Smooth muscle cell (in vitro differentiated cells): ENCODE measurements around the gene NINJ1. TPM values are rescaled to one million over a fixed set of nuclear protein-coding genes. Genes with fewer than 3 reads are reported as not detected.

Source experiments
- DNase-seq: peaks from one replicate; lab custom pipeline; 2025; ENCODE audit not compliant: unreplicated experiment; lab: John Stamatoyannopoulos, UW
- H2AFZ ChIP-seq: fragments of 200-600 bp; sonication (generic); 2 replicates; pipeline ENCODE4 v1.6.0; 2016; ENCODE audit warnings: antibody characterized with exemption, low read depth, mild to moderate bottlenecking
- H3F3A ChIP-seq: fragments of 200-600 bp; sonication (generic); 2 replicates; pipeline ENCODE4 v1.6.0; 2017; ENCODE audit warnings: antibody characterized with exemption, low read depth
- H3K27ac ChIP-seq: fragments of 200-600 bp; sonication (generic); 2 replicates; pipeline ENCODE4 v1.5.1; 2016; ENCODE audit warnings: low read depth, mild to moderate bottlenecking
- H3K27me3 ChIP-seq: fragments of 200-600 bp; sonication (generic); 2 replicates; pipeline ENCODE4 v1.6.1; 2016; ENCODE audit warnings: low read depth, mild to moderate bottlenecking
- H3K36me3 ChIP-seq: fragments of 200-600 bp; sonication (generic); 2 replicates; pipeline ENCODE4 v1.5.1; 2016; ENCODE audit warnings: low read depth
- H3K4me1 ChIP-seq: fragments of 200-600 bp; sonication (generic); 2 replicates; pipeline ENCODE4 v1.5.1; 2016; ENCODE audit warnings: low read depth
- H3K4me2 ChIP-seq: fragments of 200-600 bp; sonication (generic); 2 replicates; pipeline ENCODE4 v1.6.0; 2016; ENCODE audit warnings: mild to moderate bottlenecking
- H3K4me3 ChIP-seq: fragments of 200-600 bp; sonication (generic); 2 replicates; pipeline ENCODE4 v1.5.1; 2016; ENCODE audit warnings: mild to moderate bottlenecking
- H3K79me2 ChIP-seq: fragments of 200-600 bp; sonication (generic); 2 replicates; pipeline ENCODE4 v1.6.0; 2016; ENCODE audit warnings: low read depth, mild to moderate bottlenecking
- H3K9ac ChIP-seq: fragments of 200-600 bp; sonication (generic); 2 replicates; pipeline ENCODE4 v1.6.0; 2016; ENCODE audit warnings: low read depth
- H3K9me3 ChIP-seq: fragments of 200-600 bp; sonication (generic); replicated peaks from 2 replicates; pipeline ENCODE4 v1.5.1; 2016; ENCODE audit warnings: low read depth
- H4K20me1 ChIP-seq: fragments of 200-600 bp; sonication (generic); 2 replicates; pipeline ENCODE4 v1.6.0; 2016; ENCODE audit warnings: low read depth
- WGBS: methylation state at CpG from one replicate; pipeline ENCODE4 v1.1.7; 2016; ENCODE audit warnings: low lambda C conversion rate; 5-methylcytosine and 5-hydroxymethylcytosine counted together
- polyA plus RNA-seq: library from polyadenylated mRNA; unstranded; fragments of >200 nt; fragmentation: Nextera tagmentation; extraction: Ambion mirVana; gene quantifications from 2 replicates; pipeline ENCODE4 v1.2.1, GENCODE V29; 2016
- total RNA-seq: library from RNA; depleted of rRNA; stranded (reverse); fragments of >200 nt; gene quantifications from 2 replicates; pipeline ENCODE4 v1.2.3, GENCODE V29; 2014
- TF ChIP-seq, protein P1 (sequence below): fragments of 200-600 bp; sonication (generic); IDR thresholded peaks from 2 replicates; pipeline ENCODE4 v1.5.1; 2017; ENCODE audit warnings: borderline replicate concordance, mild to moderate bottlenecking, antibody characterized with exemption; ENCODE audit not compliant: insufficient read depth, poor library complexity, severe bottlenecking

The NINJ1 gene
- total and polyA plus RNA-seq, 2 experiments from 2014 or later = 34.3 to 53.7 TPM

- H3K4me2 ChIP-seq = no peak overlapping the region
- TF ChIP-seq, protein P1, sequence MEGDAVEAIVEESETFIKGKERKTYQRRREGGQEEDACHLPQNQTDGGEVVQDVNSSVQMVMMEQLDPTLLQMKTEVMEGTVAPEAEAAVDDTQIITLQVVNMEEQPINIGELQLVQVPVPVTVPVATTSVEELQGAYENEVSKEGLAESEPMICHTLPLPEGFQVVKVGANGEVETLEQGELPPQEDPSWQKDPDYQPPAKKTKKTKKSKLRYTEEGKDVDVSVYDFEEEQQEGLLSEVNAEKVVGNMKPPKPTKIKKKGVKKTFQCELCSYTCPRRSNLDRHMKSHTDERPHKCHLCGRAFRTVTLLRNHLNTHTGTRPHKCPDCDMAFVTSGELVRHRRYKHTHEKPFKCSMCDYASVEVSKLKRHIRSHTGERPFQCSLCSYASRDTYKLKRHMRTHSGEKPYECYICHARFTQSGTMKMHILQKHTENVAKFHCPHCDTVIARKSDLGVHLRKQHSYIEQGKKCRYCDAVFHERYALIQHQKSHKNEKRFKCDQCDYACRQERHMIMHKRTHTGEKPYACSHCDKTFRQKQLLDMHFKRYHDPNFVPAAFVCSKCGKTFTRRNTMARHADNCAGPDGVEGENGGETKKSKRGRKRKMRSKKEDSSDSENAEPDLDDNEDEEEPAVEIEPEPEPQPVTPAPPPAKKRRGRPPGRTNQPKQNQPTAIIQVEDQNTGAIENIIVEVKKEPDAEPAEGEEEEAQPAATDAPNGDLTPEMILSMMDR = no peak
- H2AFZ ChIP-seq = no peak overlapping the region
These were observed 22.5 kb upstream of the NINJ1 start for GRCh38 chr9:93156475-93157008.

DNA sequence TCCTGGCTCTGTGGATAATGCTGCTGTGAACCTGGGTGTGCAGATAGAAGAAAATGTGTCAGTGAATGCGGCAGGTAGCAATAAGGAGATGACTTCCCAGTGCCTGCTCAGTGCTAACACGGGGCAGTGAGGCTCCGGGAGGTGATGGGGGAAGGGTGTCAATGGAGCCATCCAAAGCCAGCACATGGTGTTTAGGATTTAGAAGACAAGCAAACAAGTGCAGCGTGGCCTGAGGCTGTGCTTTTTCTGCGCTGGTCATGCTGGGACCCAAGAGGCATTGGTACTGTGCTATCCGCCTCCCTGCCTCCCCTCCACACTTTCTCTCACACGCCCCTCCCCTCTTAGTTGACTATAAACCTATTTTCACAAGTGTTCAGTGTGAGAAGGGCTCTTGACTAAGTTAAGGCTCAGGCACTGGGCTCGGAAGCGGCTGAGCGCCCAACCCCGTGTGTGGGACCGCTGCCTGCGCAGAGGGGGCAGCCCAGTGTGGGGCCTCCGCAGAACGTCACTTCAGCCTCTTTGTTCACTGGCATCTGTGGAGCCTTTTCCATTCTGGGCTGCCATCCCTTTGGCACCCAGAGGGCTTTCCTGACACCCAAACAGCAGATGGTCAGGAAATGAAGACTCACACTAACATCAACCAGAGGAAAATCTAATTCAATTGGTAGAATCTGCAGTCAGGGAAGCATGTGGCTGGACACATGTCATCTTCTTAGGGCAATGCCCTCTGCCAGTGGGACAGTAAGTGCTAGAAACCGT, 21.8 kb upstream of the NINJ1 start:
- no peak overlapping the region for H3K9ac ChIP-seq
- no peak overlapping the region for H2AFZ ChIP-seq
- H3F3A ChIP-seq = no peaks in the 10 kb centered on the region
- H3K9me3 ChIP-seq = no peaks in the 10 kb centered on the region
- H4K20me1 ChIP-seq = no peaks in the 10 kb centered on the region
- no peak overlapping the region for H3K4me3 ChIP-seq
- no peaks in the 10 kb centered on the region for H3K27me3 ChIP-seq
- TF ChIP-seq, protein P1 = no peak
- WGBS = 93% methylated on average over 16 of the region's 16 CpGs
- no peaks in the 10 kb centered on the region for H3K36me3 ChIP-seq
- H3K4me1 ChIP-seq = no peaks in the 10 kb centered on the region
- no peaks in the 10 kb centered on the region for H3K79me2 ChIP-seq
- H3K4me2 ChIP-seq = no peak overlapping the region
- DNase-seq = no peak
- H3K27ac ChIP-seq = no peak overlapping the region

More at GRCh38 chr9:93156475-93157008, 22.5 kb upstream of the NINJ1 start:
- H3K79me2 ChIP-seq = no peaks in the 10 kb centered on the region
- H3K27ac ChIP-seq = no peak overlapping the region
- no peaks in the 10 kb centered on the region for H3F3A ChIP-seq
- H4K20me1 ChIP-seq = no peaks in the 10 kb centered on the region
- H3K27me3 ChIP-seq = no peaks in the 10 kb centered on the region
- H3K4me3 ChIP-seq = no peak overlapping the region
- H3K4me1 ChIP-seq = no peaks in the 10 kb centered on the region
- no peak for DNase-seq
- no peaks in the 10 kb centered on the region for H3K9me3 ChIP-seq
- H3K36me3 ChIP-seq = no peaks in the 10 kb centered on the region
- no peak overlapping the region for H3K9ac ChIP-seq
- 93% methylated on average over 11 of the region's 11 CpGs for WGBS

DNA sequence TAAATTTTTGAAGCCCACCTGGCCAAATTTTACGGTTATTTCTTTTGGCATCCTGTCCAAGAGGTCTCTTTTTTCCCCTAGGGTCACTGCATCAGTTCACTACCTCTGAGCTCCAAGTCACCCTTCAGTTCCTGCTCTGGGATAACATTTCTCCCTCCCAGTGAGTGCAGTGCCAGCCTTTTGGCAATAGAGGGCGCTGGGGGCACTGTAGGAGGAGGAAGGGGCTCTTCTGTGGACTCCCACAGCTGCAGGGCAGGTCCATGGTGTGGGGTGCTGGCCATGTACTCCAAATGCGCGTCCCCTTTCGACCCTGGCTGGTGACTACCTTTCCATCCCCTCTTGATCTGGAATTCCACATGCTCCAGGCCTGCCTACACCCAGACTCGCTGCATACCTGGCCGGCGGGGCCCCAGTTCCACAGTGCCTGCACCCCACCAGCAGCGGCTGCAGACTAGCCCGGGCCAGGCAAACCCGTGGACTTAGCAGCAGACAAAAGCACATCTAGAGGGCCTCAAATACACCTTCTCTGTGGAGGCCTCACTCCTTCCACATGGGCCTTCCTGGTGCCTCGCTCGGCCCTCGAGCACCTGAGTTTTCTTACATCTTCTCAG, 20.3 kb upstream of the NINJ1 start:
- H3K36me3 ChIP-seq = no peaks in the 10 kb centered on the region
- no peak overlapping the region for H3K27ac ChIP-seq
- 72% methylated on average over 14 of the region's 14 CpGs for WGBS
- DNase-seq = no peak
- TF ChIP-seq, protein P1 = peak; percentile 54
- no peaks in the 10 kb centered on the region for H3K79me2 ChIP-seq
- H3K4me3 ChIP-seq = no peak overlapping the region
- H3K27me3 ChIP-seq = no peaks in the 10 kb centered on the region
- H2AFZ ChIP-seq = no peak overlapping the region
- H4K20me1 ChIP-seq = no peaks in the 10 kb centered on the region
- no peaks in the 10 kb centered on the region for H3F3A ChIP-seq
- no peak overlapping the region for H3K9ac ChIP-seq
- H3K9me3 ChIP-seq = no peaks in the 10 kb centered on the region
- H3K4me1 ChIP-seq = no peaks in the 10 kb centered on the region
- no peak overlapping the region for H3K4me2 ChIP-seq
